PC-3 (cell line): ENCODE measurements around the gene DMD.

ENCODE experiments used
- CTCF ChIP-seq: fragments of 300-600 bp; sonication (generic); conservative IDR thresholded peaks from 2 replicates; pipeline ENCODE4 v1.5.1; 2017; ENCODE audit warnings: antibody characterized with exemption, low read depth, mild to moderate bottlenecking, low read length
- EZH2 ChIP-seq: fragments of 300-600 bp; sonication (generic); IDR thresholded peaks from one replicate; pipeline ENCODE4 v1.6.1; 2017; ENCODE audit warnings: antibody characterized with exemption, mild to moderate bottlenecking, low read length; ENCODE audit not compliant: unreplicated experiment

- TF ChIP-seq CTCF (no peak), EZH2 (no peak)
These were observed 1356.6 kb downstream of the DMD start for GRCh38 chrX:31854716-31855115.
